Right lobe of liver (tissue), 4 donors: ENCODE results near the gene BLOC1S4.

ENCODE experiments used
- POLR2A ChIP-seq: fragments of 450-650 bp; IDR thresholded peaks from one replicate; pipeline ENCODE4 v1.6.1; 2017; ENCODE audit warnings: antibody characterized with exemption, mild to moderate bottlenecking
- TF ChIP-seq, protein P1 (sequence below), 4 donors: fragments of 200-600 bp in 3 of 4; fragments of 450-650 bp in 1 of 4; IDR thresholded peaks; one replicate each; pipeline versions ENCODE4 v1.5.1 to v1.8.0; 2016 to 2022; ENCODE audit warnings: antibody characterized with exemption in 4 of 4, mild to moderate bottlenecking in 2 of 4
- donor health status: DM: no; HTN: no; CAD: no.
- donor health status: DM: no; HTN: no; CAD: no.
- donor health status: DM: no; HTN: yes; CAD: no.

DNA sequence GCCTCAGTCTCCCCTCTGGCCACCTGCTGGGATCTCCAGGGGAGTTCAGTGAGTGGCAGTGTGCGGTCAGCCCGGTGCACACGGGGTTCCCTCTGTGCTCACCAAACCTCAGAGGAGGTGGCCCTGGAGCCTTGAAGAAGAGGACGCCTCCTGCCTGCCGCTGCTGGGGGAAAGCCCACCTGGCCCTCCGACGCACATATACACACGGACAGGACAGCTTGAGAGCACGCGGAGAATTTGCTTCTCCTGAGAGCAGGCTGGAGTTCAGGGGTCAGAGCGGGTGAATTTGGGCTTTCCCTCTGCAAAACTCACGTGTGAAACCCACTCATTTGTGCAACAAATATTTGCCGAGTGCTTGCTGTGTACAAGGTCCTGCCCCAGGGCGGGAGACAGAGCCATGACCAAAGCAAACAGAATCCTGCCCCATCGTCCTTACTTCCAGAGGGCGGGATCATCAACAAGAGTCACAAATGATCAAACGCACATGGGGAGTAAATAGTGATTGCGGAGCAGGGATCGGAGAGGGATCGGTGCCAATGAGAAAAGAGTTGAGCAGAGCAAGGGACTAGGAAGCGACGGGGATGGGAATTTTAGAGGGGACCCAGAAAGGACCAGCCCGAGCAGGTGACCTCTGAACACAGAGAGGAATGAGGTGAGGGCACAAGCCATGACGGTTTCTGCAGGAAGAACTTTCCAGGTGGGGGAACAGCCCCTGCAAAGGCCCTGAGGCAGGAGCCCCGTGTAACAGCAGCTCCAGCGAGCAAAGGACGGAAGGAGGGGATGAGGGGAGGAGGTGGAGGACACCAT is 17.6 kb downstream of the BLOC1S4 start:
- TF ChIP-seq, protein P1, sequence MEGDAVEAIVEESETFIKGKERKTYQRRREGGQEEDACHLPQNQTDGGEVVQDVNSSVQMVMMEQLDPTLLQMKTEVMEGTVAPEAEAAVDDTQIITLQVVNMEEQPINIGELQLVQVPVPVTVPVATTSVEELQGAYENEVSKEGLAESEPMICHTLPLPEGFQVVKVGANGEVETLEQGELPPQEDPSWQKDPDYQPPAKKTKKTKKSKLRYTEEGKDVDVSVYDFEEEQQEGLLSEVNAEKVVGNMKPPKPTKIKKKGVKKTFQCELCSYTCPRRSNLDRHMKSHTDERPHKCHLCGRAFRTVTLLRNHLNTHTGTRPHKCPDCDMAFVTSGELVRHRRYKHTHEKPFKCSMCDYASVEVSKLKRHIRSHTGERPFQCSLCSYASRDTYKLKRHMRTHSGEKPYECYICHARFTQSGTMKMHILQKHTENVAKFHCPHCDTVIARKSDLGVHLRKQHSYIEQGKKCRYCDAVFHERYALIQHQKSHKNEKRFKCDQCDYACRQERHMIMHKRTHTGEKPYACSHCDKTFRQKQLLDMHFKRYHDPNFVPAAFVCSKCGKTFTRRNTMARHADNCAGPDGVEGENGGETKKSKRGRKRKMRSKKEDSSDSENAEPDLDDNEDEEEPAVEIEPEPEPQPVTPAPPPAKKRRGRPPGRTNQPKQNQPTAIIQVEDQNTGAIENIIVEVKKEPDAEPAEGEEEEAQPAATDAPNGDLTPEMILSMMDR (IDR thresholded peaks at IDR 0.05) = no peak
- no peak for TF ChIP-seq POLR2A
